HG02943 (cell line): ENCODE data around the gene RNF213.
"Not testable (repeated sequence)": the region's sequence is repeated elsewhere in the genome, so short reads cannot be mapped to it uniquely, and the experiment has no call there.

Experiments used
- ATAC-seq: cut with Tn5 transposase; IDR thresholded peaks from one replicate; pipeline ENCODE4 v1.9.1; 2021; ENCODE audit warnings: mild to moderate bottlenecking, low read depth, moderate library complexity; ENCODE audit not compliant: unreplicated experiment

The RNF213 gene

GRCh38 chr17:80408872-80409271 is 148.2 kb downstream of the RNF213 start:
- no peak for ATAC-seq

- ATAC-seq, result no peak
These were observed 149.0 kb downstream of the RNF213 start for GRCh38 chr17:80409626-80410025.

DNA sequence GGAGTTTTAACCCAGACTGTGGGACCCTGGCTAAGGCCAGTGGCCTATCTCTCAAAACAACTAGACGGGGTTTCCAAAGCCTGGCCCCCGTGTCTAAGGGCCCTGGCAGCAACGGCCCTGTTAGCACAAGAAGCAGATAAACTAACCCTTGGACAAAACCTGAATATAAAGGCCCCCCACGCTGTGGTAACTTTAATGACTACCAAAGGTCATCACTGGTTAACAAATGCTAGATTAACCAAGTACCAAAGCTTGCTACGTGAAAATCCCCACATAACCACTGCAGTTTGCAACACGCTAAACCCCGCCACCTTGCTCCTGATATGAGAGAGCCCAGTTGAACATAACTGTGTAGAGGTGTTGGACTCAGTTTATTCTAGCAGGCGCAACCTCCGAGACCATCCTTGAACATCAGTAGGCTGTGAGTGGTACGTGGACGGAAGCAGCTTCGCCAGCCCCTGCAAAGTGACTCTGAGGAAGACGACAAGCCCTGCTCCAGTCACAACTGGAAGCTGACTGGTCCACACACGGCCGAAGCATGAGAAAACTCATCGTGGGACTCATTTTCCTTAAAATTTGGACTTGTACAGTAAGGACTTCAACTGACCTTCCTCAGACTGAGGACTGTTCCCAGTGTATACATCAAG is 149.9 kb downstream of the RNF213 start:
- not testable (repeated sequence) for ATAC-seq

- ATAC-seq, result no peak
These were observed 153.3 kb downstream of the RNF213 start for GRCh38 chr17:80413771-80414507.

- ATAC-seq, result no peak
These were observed 153.8 kb downstream of the RNF213 start for GRCh38 chr17:80414508-80414802.

DNA sequence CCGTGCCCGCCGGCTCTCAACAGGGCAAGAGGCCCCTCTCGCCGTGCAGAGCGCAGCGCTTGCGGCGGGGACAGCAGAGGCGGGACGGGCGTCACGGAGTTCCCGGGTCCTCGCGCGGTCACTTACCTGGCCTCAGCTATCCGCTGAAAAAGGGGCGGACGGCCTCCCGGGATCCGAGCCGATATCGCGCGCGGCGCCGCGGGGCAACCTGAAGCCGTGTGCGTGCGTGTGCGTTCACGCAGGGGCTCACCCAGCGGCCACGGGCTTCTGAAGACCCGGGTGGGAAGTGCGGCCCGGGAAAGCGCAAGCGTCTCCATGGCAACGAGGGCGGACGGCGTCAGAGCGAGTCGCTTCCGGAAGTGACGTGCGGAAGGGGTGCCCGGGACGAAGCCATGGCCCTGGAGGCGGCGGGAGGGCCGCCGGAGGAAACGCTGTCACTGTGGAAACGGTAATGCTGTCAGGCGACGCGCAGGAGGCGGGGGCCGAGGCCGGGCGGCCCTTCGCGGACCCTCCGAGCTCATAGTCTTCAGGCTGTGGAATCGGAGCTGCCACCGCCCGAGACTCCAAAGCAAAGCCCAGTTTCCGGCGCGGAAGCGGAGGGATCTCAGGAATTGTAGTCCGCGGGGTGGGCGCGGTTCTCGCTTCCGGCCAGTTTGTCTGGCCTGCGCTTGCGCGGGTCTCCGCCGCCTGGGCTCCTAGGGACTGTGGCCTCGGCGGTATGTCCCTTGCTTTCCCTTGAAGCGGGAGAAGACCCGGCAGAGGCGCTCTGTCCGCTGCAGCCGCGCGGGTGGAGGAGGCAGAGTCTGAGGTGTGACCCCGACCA is 154.4 kb downstream of the RNF213 start, which contains the start of gene ENDOV:
ENDOV (plus strand) TSS at position 365 of the 823 bp plus-strand sequence; CDS start at position 393, 28 bp downstream.
- peak; percentile 88 for ATAC-seq

GRCh38 chr17:80415626-80416137 is 155.0 kb downstream of the RNF213 start:
- no peak for ATAC-seq

DNA sequence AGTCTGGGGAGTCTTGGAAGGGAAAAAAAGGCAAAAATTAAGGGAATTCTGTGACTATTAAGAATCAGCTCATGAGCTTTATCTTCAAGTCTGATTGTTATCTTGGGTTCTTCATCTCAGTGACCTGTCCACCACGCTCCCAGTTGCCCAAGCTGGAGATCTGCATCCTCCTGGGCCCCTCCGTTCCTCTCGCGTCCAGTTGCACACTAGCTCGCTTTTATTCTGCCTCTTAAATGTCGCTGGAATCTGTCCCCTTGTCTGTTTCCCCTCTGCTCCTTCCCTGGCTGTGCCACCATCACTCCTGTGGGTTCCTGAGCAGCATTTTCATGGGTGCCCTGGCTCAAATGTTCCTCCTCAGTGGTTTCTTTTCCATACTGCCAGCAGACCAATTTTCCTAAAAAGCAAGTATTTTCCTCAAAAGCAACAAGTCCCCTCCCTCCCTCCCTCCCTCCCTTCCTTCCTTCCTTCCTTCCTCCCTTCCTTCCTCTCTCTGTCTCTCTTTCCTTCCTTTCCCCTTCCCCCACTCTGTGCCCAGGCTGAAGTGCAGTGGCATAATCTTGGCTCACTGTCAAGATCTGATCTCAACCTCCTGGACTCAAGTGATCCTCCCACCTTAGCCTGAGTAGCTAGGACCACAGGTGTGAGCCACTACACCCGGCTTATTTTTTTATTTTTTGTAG is 155.7 kb downstream of the RNF213 start:
- ATAC-seq, result no peak

DNA sequence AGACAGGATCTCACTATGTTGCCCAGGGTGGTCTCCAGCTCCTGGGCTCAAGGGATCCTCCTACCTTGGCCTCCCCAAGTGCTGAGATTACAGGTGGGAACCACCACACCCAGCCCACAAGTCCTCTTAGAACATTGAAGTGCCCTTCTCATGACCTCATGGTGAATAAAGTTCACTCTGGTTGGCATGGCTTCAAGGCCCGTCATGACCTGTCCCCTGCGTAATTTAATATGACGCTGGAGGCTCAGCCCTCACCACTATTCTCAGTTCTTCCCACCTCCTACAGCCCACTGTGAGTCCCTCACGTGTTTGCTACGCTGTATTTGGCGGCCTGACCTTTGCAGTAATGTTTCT is 156.3 kb downstream of the RNF213 start:
- ATAC-seq, result no peak

GRCh38 chr17:80418589-80418988 is 157.9 kb downstream of the RNF213 start:
- ATAC-seq, result no peak

DNA sequence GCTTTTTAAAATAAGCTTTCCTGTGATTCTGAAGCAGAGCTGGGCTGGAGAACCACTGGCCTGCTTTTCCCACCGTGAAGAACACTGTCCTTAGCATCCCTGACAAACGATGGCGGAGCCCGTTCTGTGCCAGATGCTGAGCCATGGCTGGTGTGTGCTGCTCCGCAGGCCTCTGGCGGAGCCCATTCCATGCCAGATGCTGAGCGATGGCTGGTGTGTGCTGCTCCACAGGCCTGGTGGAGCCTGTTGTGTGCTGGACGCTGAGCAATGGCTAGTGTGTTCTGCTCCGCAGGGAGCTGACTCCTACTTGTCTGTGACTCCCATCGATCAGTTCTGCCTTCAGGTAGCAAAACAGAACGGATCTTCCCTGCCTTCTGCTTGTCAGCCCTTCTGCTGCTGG is 158.6 kb downstream of the RNF213 start:
- ATAC-seq, result no peak

- ATAC-seq, result no peak
These were observed 160.9 kb downstream of the RNF213 start for GRCh38 chr17:80421381-80422090.

- no peak for ATAC-seq
These were observed 161.6 kb downstream of the RNF213 start for GRCh38 chr17:80422276-80422675.

DNA sequence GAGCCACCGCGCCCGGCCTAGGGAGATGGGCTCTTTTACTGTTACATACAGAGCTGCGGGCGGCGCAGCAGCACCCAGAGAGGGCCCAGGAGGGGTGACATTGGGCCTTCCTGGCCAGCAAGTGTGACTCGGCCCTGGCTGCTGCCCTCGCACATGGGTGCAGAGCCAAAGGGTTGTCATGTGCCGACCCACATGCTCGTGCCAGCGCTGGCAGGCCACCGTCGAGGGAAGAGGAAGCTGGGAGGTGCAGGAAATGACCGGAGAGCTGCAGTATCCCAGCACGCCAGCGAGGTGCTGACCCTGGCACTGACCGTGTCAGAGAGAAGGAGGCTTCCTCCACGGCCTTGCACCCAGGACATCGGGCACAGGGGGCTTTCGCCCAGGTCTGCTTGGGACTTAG is 162.3 kb downstream of the RNF213 start:
- no peak for ATAC-seq

- ATAC-seq, result no peak
These were observed 163.0 kb downstream of the RNF213 start for GRCh38 chr17:80423536-80424225.

DNA sequence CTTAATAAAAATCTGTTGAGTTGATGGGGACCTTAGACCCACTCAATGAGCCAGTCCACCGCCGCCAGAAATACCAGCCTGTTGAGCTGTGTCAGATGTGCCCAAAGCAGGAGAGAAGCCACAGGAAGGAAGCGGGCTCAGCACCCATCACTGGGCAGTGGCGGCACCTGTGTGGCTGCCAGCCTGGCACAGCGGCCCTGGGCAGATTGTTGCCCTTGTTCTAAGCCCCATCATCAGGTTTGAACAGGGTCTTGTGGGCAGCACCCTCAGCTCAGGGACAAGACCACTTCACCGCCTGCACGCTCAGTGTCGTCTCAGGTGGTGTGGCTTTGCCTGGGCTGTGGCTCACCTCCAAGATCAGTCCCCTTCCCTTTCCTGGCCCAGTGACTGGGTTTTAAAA is 163.6 kb downstream of the RNF213 start:
- ATAC-seq, result no peak

DNA sequence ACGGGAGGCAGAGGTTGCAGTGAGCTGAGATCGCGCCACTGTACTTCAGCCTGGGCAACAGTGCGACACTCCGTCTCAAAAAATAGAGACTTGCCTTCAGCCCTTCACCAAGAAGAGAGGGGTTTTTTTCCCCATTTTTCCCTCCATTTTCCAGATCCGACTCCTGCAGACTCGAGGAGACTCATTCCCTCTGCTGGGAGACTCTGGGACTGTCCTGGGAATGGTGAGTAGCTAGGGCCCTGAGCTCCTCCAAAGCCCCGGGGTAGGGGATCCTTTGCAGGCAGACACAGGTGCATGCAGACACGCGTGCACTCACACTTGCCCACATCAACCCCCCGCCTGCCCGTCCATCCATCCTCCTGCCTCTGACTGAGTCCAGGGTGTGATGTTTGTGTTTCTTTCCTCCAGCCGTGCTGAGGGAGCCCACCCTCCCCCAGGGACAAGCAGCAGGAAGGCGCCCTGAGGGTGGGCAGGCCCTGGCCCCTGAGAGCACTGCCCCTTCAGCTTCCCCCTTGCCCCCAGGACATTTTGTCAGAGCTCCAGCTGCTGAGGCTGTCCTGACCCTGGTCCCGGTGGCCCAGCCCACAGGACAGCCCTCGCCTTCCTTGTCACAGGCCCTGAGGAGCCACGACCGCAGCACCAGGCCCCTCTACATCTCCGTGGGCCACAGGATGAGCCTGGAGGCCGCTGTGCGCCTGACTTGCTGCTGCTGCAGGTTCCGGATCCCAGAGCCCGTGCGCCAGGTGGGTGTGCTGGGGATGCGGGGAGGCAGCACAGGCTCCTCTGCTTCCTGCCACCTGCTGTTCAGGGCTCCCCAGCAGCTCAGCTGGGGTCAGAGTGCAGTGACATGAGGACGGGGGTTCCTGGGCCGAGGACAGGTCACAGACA is 164.5 kb downstream of the RNF213 start:
- no peak for ATAC-seq

DNA sequence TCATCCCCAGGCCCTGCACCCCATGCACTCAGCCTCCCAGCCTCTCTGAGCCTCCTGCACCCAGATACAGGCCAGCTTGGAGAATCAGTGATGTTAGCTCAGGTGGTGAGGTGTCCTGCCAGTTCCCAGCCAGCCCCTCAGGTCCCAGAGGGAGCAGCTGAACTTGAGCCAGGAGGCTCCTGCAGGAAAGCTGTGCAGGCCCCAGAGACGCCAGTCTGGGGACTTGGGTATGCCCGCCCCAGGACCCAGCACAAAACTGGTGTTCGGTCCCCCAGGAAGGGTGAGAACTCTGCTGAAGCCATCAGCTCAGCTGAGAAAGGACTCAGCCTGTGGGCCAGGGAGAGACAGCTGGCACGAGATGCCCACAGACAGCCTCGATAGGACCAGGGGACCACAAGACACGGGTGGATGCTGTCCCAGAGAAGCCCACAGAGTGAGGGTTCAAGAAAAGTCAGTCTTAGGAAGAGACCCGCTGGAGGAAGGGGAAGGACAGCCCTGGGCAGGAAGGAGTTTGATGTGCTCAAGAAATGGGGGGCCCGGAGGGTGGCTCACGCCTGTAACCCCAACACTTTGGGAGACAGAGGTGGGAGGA is 165.3 kb downstream of the RNF213 start:
- ATAC-seq, result no peak
